Measurements from ENCODE around the gene EMX1. TPM values are rescaled to one million over a fixed set of nuclear protein-coding genes. Genes with fewer than 3 reads are reported as not detected.

Gene EMX1
- total and polyA plus RNA-seq, 2 experiments from 2014 or later, result not detected

DNA sequence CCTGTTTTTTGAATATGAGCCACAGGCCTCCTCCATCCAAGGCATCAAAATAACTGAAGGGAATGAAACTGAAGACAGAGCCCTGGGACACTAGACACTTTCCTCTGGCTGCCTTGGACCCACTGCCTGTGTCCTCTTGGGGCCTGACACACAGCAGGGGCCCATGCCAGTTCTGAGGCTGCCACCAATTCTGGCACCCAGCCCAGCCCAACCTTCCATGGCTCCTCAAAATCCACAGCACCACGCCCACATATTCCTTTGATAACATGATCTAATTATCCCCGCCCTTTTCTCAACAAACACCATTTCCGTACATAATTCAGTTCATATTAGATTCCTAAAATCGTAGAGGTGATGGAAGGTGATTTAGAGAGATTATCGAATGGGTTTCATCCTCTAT lies 64.2 kb downstream of the EMX1 start:
- Histone ChIP-seq H3K36me3 (ENCODE audit: low read depth) (no peaks in the 10 kb centered on the region; the same call in none of the 2 replicates), H2AFZ (no peak overlapping the region), H3F3A (ENCODE audit: insufficient read depth) (0 out of 2 replicates have a peak, but pooled peaks cover 6% of the 10 kb centered on the region), H3K9me3 (ENCODE audit: low read depth) (no peaks in the 10 kb centered on the region), H3K27me3 (replicated peaks; ENCODE audit: insufficient read depth) (no peaks in the 10 kb centered on the region), H4K20me1 (ENCODE audit: insufficient read depth) (no peaks in the 10 kb centered on the region), H3K9me2 (ENCODE audit: insufficient read depth) (no peaks in the 10 kb centered on the region), H3K4me1 (ENCODE audit: insufficient read depth) (no peaks in the 10 kb centered on the region; the same call in 1 of the 2 replicates), H3K9ac (no peak overlapping the region), H3K4me3 (no peak overlapping the region), H3K4me2 (ENCODE audit: unreplicated experiment) (no peak overlapping the region), H3K79me2 (ENCODE audit: insufficient read depth) (no peaks in the 10 kb centered on the region), H3K27ac (no peak overlapping the region)
- 96 to 97% methylated on average over 5 of the region's 5 CpGs for WGBS, 2 experiments (ENCODE audit: low coverage in 1 of 2, low lambda C conversion rate in 2 of 2, missing lambda C conversion rate in 2 of 2)
- TF ChIP-seq EZH2 (IDR thresholded peaks at IDR 0.05; ENCODE audit: insufficient read depth, poor library complexity, severe bottlenecking) (no peak), EZH2phosphoT487 (IDR thresholded peaks at IDR 0.05; ENCODE audit: insufficient read depth, low read depth) (no peak)
- DNase-seq, result no peak
- in situ Hi-C loops (cut with MboI), result no loop called here

DNA sequence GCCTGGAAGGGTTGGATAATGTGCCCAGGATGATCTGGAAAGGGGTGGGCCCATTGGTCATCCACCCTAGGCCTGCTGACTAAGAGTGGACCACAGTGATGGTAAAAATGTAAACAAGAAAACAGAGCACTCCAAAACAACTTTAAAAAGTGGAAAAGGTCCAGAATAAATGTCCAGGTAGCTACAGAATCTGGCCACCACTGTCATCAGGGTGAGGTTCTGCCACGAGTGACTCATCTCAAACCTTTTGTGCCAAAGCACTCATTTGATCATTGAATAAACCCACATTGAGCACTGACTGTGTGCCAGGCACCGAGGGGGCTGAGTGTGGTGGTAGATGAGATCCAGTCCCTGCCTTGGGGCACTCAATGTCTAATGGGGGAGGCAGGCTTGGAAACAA lies 64.9 kb downstream of the EMX1 start:
- peak; percentile 9 for DNase-seq
- Histone ChIP-seq H3K4me3 (no peak overlapping the region), H3K27ac (no peak overlapping the region), H3K27me3 (replicated peaks; ENCODE audit: insufficient read depth) (no peaks in the 10 kb centered on the region), H4K20me1 (ENCODE audit: insufficient read depth) (no peaks in the 10 kb centered on the region), H2AFZ (no peak overlapping the region), H3K4me2 (ENCODE audit: unreplicated experiment) (no peak overlapping the region), H3K36me3 (ENCODE audit: low read depth) (no peaks in the 10 kb centered on the region; the same call in none of the 2 replicates), H3K9me2 (ENCODE audit: insufficient read depth) (no peaks in the 10 kb centered on the region), H3K4me1 (ENCODE audit: insufficient read depth) (no peaks in the 10 kb centered on the region; the same call in 1 of the 2 replicates), H3K9ac (no peak overlapping the region), H3F3A (ENCODE audit: insufficient read depth) (0 out of 2 replicates have a peak, but pooled peaks cover 6% of the 10 kb centered on the region), H3K9me3 (ENCODE audit: low read depth) (no peaks in the 10 kb centered on the region), H3K79me2 (ENCODE audit: insufficient read depth) (no peaks in the 10 kb centered on the region)
- WGBS, 2 experiments (ENCODE audit: low coverage in 1 of 2, low lambda C conversion rate in 2 of 2, missing lambda C conversion rate in 2 of 2), result 59 to 75% methylated on average over 2 of the region's 2 CpGs
- in situ Hi-C loops (cut with MboI), result no loop called here
- TF ChIP-seq EZH2 (IDR thresholded peaks at IDR 0.05; ENCODE audit: insufficient read depth, poor library complexity, severe bottlenecking) (no peak), EZH2phosphoT487 (IDR thresholded peaks at IDR 0.05; ENCODE audit: insufficient read depth, low read depth) (no peak)

DNA sequence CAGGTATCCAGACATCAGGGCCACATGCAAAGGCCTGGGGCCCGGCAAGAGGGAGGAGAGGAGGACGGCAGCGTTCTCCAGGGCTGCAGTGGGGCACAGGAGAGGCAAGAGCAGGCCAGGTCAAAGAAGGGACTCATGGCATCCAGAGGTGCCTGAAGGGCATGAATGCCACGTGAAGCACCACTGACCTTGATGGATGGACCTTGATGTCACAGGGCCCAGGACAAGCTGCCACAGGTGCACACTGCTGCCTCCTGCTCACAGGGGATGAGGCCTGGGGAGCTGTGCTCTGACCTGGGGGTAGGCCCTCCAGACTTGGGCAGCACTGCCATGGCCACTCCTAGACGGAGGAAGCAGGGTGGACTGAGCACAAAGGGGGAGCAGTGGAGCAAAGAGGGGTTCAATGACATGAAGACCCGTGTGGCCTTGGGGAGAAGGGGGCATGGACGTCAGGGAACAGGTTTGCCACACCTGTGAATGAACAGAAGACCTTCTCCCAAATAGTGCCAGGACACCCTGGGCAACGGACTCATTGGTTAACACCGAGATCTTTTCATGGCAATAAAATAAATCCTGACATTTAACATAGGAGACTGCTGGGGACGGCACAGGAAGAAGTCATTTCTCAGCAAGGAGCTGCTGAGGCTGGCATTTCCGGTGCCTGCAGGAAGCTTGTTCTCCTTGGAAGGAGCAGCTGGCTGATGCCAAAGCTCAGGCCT lies 65.6 kb downstream of the EMX1 start:
- H3K27me3 ChIP-seq (replicated peaks; ENCODE audit: insufficient read depth), result no peaks in the 10 kb centered on the region
- H3K27ac ChIP-seq, result no peak overlapping the region
- no peaks in the 10 kb centered on the region; the same call in 1 of the 2 replicates for H3K4me1 ChIP-seq (ENCODE audit: insufficient read depth)
- H2AFZ ChIP-seq, result no peak overlapping the region
- H3K79me2 ChIP-seq (ENCODE audit: insufficient read depth), result no peaks in the 10 kb centered on the region
- no peak overlapping the region for H3K4me3 ChIP-seq
- H3K4me2 ChIP-seq (ENCODE audit: unreplicated experiment), result no peak overlapping the region
- no peaks in the 10 kb centered on the region for H3K9me2 ChIP-seq (ENCODE audit: insufficient read depth)
- DNase-seq, result no peak
- no peaks in the 10 kb centered on the region; the same call in none of the 2 replicates for H3K36me3 ChIP-seq (ENCODE audit: low read depth)
- H3F3A ChIP-seq (ENCODE audit: insufficient read depth), result 0 out of 2 replicates have a peak, but pooled peaks cover 6% of the 10 kb centered on the region
- TF ChIP-seq EZH2 (IDR thresholded peaks at IDR 0.05; ENCODE audit: insufficient read depth, poor library complexity, severe bottlenecking), result no peak
- no peak for TF ChIP-seq EZH2phosphoT487 (IDR thresholded peaks at IDR 0.05; ENCODE audit: insufficient read depth, low read depth)
- in situ Hi-C loops (cut with MboI), result no loop called here
- H3K9me3 ChIP-seq (ENCODE audit: low read depth), result no peaks in the 10 kb centered on the region
- no peak overlapping the region for H3K9ac ChIP-seq
- WGBS, 2 experiments (ENCODE audit: low coverage in 1 of 2, low lambda C conversion rate in 2 of 2, missing lambda C conversion rate in 2 of 2), result 92 to 95% methylated on average over 11 of the region's 11 CpGs
- H4K20me1 ChIP-seq (ENCODE audit: insufficient read depth), result no peaks in the 10 kb centered on the region

GRCh38 chr2:72983500-72984161 lies 66.3 kb downstream of the EMX1 start:
- no peak overlapping the region for H3K4me3 ChIP-seq
- no peaks in the 10 kb centered on the region; the same call in none of the 2 replicates for H3K36me3 ChIP-seq (ENCODE audit: low read depth)
- H3K4me1 ChIP-seq (ENCODE audit: insufficient read depth), result no peaks in the 10 kb centered on the region; the same call in 1 of the 2 replicates
- H3K79me2 ChIP-seq (ENCODE audit: insufficient read depth), result no peaks in the 10 kb centered on the region
- H3K4me2 ChIP-seq (ENCODE audit: unreplicated experiment), result no peak overlapping the region
- no peak overlapping the region for H3K27ac ChIP-seq
- H3K9me3 ChIP-seq (ENCODE audit: low read depth), result no peaks in the 10 kb centered on the region
- H3K9ac ChIP-seq, result no peak overlapping the region
- in situ Hi-C loops (cut with MboI), result no loop called here
- H2AFZ ChIP-seq, result no peak overlapping the region
- H3F3A ChIP-seq (ENCODE audit: insufficient read depth), result 0 out of 2 replicates have a peak, but pooled peaks cover 6% of the 10 kb centered on the region
- H4K20me1 ChIP-seq (ENCODE audit: insufficient read depth), result no peaks in the 10 kb centered on the region
- DNase-seq, result no peak
- TF ChIP-seq EZH2 (IDR thresholded peaks at IDR 0.05; ENCODE audit: insufficient read depth, poor library complexity, severe bottlenecking) (no peak), EZH2phosphoT487 (IDR thresholded peaks at IDR 0.05; ENCODE audit: insufficient read depth, low read depth) (no peak)
- H3K27me3 ChIP-seq (replicated peaks; ENCODE audit: insufficient read depth), result no peaks in the 10 kb centered on the region
- 88 to 91% methylated on average over 10 of the region's 10 CpGs for WGBS, 2 experiments (ENCODE audit: low coverage in 1 of 2, low lambda C conversion rate in 2 of 2, missing lambda C conversion rate in 2 of 2)
- H3K9me2 ChIP-seq (ENCODE audit: insufficient read depth), result no peaks in the 10 kb centered on the region
